Activated T-cell treated with anti-CD3 and anti-CD28 coated beads, Interleukin-2, amount 50 U/mL, for 4 hours (primary cell): Measurements from ENCODE around the gene IZUMO4. TPM values are rescaled to one million over a fixed set of nuclear protein-coding genes. Genes with fewer than 3 reads are reported as not detected.
A peak's percentile ranks its signal among the peaks of the same experiment; 100 is the strongest.
"Not testable (repeated sequence)": the region's sequence is repeated elsewhere in the genome, so short reads cannot be mapped to it uniquely, and the experiment has no call there.

Experiments used
- ATAC-seq, 2 donors: fragments of 200-7000 bp; cut with Tn5 transposase; one replicate each; pipeline ENCODE4 v1.10.0; 2021
- DNase-seq: peaks from one replicate; pipeline ENCODE4 v3.0.0-alpha.2; 2020
- H3K27me3 Mint-ChIP-seq: one replicate; pipeline ENCODE4 v1.8.0; 2021; ENCODE audit warnings: low read depth, mixed read lengths
- H3K36me3 Mint-ChIP-seq: one replicate; pipeline ENCODE4 v1.8.0; 2022; ENCODE audit warnings: mixed read lengths; ENCODE audit not compliant: insufficient read depth
- H3K4me1 Mint-ChIP-seq: one replicate; pipeline ENCODE4 v1.8.0; 2021; ENCODE audit warnings: low read depth, mixed read lengths
- H3K4me3 Mint-ChIP-seq: one replicate; pipeline ENCODE4 v1.8.0; 2021; ENCODE audit warnings: mild to moderate bottlenecking, moderate library complexity, mixed read lengths
- H3K9me3 Mint-ChIP-seq: one replicate; pipeline ENCODE4 v1.8.0; 2021; ENCODE audit warnings: mixed read lengths
- total RNA-seq, 3 donors: library from RNA; stranded (reverse); gene quantifications; one replicate each; pipeline ENCODE4 v1.2.1, GENCODE V29; 2021

The IZUMO4 gene
- total RNA-seq, 3 donors from 2014 or later, result 3.4 to 4.6 (median 4.2) TPM

GRCh38 chr19:2086695-2087620, 9.8 kb upstream of the IZUMO4 start:
- not testable (repeated sequence) for H3K36me3 Mint-ChIP-seq, H3K9me3 Mint-ChIP-seq, DNase-seq, H3K27me3 Mint-ChIP-seq
- Mint-ChIP-seq H3K4me1 (peaks cover 67% of the 10 kb centered on the region), H3K4me3 (peak overlapping the region; percentile 67)
- ATAC-seq, result peak; percentile 26 to 28

GRCh38 chr19:2087621-2088100, 9.1 kb upstream of the IZUMO4 start:
- ATAC-seq (no peak), DNase-seq (no peak)
- peaks cover 65% of the 10 kb centered on the region for H3K4me1 Mint-ChIP-seq
- peaks cover 5% of the 10 kb centered on the region for H3K36me3 Mint-ChIP-seq
- H3K4me3 Mint-ChIP-seq, result peak overlapping the region; percentile 67
- no peaks in the 10 kb centered on the region for H3K27me3 Mint-ChIP-seq
- no peaks in the 10 kb centered on the region for H3K9me3 Mint-ChIP-seq

GRCh38 chr19:2089001-2089711, 7.6 kb upstream of the IZUMO4 start:
- Mint-ChIP-seq H3K4me1 (peaks cover 72% of the 10 kb centered on the region), H3K4me3 (no peak overlapping the region), H3K27me3 (no peaks in the 10 kb centered on the region), H3K9me3 (no peaks in the 10 kb centered on the region), H3K36me3 (peaks cover 5% of the 10 kb centered on the region)
- ATAC-seq (no peak), DNase-seq (no peak)

- peaks cover 6% of the 10 kb centered on the region for H3K36me3 Mint-ChIP-seq
- H3K4me1 Mint-ChIP-seq, result peaks cover 77% of the 10 kb centered on the region
- peak overlapping the region; percentile 68 for H3K4me3 Mint-ChIP-seq
- H3K27me3 Mint-ChIP-seq, result no peaks in the 10 kb centered on the region
- DNase-seq (no peak), ATAC-seq (no peak)
- H3K9me3 Mint-ChIP-seq, result no peaks in the 10 kb centered on the region
Observed at GRCh38 chr19:2089727-2090053, 7.0 kb upstream of the IZUMO4 start.

- H3K4me1 Mint-ChIP-seq, result peaks cover 70% of the 10 kb centered on the region
- H3K4me3 Mint-ChIP-seq, ATAC-seq: not testable (repeated sequence)
Observed at GRCh38 chr19:2091926-2092525, 4.7 kb upstream of the IZUMO4 start.

GRCh38 chr19:2096034-2096479, 658 bp upstream of the IZUMO4 start, which contains the start of gene MOB3A:
Gene MOB3A, minus strand, starts transcription at chr19:2096326. Its CDS starts 17,766 bp downstream, at chr19:2078560.
- H3K4me3 Mint-ChIP-seq, result peak within 1 kb of the TSS; percentile 96
- DNase-seq (peak; percentile 81), ATAC-seq (peak; percentile 62 to 63)
- peaks cover 35% of the 10 kb centered on the region for H3K4me1 Mint-ChIP-seq
- no peaks in the 10 kb centered on the region for H3K27me3 Mint-ChIP-seq
- H3K9me3 Mint-ChIP-seq, result no peaks in the 10 kb centered on the region
- peaks cover 4% of the 10 kb centered on the region for H3K36me3 Mint-ChIP-seq

More at GRCh38 chr19:2091926-2092525, 4.7 kb upstream of the IZUMO4 start:
- H3K27me3 Mint-ChIP-seq, DNase-seq, H3K9me3 Mint-ChIP-seq, H3K36me3 Mint-ChIP-seq: not testable (repeated sequence)

GRCh38 chr19:2097203-2097885, 629 bp downstream of the IZUMO4 start:
- Mint-ChIP-seq H3K9me3 (no peaks in the 10 kb centered on the region), H3K4me1 (peaks cover 31% of the 10 kb centered on the region), H3K27me3 (no peaks in the 10 kb centered on the region), H3K4me3 (peak overlapping the region; percentile 81), H3K36me3 (peaks cover 9% of the 10 kb centered on the region)
- ATAC-seq, result peak; percentile 7 to 10
- DNase-seq, result peak; percentile 64

GRCh38 chr19:2097886-2098327, 1.2 kb downstream of the IZUMO4 start:
- no peaks in the 10 kb centered on the region for H3K9me3 Mint-ChIP-seq
- H3K4me3 Mint-ChIP-seq, result peak overlapping the region; percentile 81
- peaks cover 28% of the 10 kb centered on the region for H3K4me1 Mint-ChIP-seq
- ATAC-seq (no peak), DNase-seq (no peak)
- peaks cover 9% of the 10 kb centered on the region for H3K36me3 Mint-ChIP-seq
- no peaks in the 10 kb centered on the region for H3K27me3 Mint-ChIP-seq

- H3K9me3 Mint-ChIP-seq, result no peaks in the 10 kb centered on the region
- ATAC-seq (no peak), DNase-seq (no peak)
- H3K36me3 Mint-ChIP-seq, result peaks cover 13% of the 10 kb centered on the region
- H3K4me1 Mint-ChIP-seq, result peaks cover 19% of the 10 kb centered on the region
- no peaks in the 10 kb centered on the region for H3K27me3 Mint-ChIP-seq
- H3K4me3 Mint-ChIP-seq, result no peak overlapping the region
Observed at GRCh38 chr19:2099054-2099501, 2.4 kb downstream of the IZUMO4 start.

- no peaks in the 10 kb centered on the region for H3K27me3 Mint-ChIP-seq
- H3K4me3 Mint-ChIP-seq, result no peak overlapping the region
- H3K4me1 Mint-ChIP-seq, result peaks cover 9% of the 10 kb centered on the region
- H3K9me3 Mint-ChIP-seq, result no peaks in the 10 kb centered on the region
- peaks cover 19% of the 10 kb centered on the region for H3K36me3 Mint-ChIP-seq
- ATAC-seq (no peak), DNase-seq (no peak)
Observed at GRCh38 chr19:2099937-2100718, 3.4 kb downstream of the IZUMO4 start.

- Mint-ChIP-seq H3K4me3 (no peak overlapping the region), H3K36me3 (peaks cover 25% of the 10 kb centered on the region), H3K27me3 (no peaks in the 10 kb centered on the region), H3K9me3 (no peaks in the 10 kb centered on the region), H3K4me1 (peaks cover 8% of the 10 kb centered on the region)
- DNase-seq (no peak), ATAC-seq (no peak)
Observed at GRCh38 chr19:2100719-2101061, 4.0 kb downstream of the IZUMO4 start.

GRCh38 chr19:2101417-2102335, 5.0 kb downstream of the IZUMO4 start:
- H3K9me3 Mint-ChIP-seq, result no peaks in the 10 kb centered on the region
- peaks cover 33% of the 10 kb centered on the region for H3K36me3 Mint-ChIP-seq
- DNase-seq, result no peak
- H3K4me1 Mint-ChIP-seq, result peaks cover 8% of the 10 kb centered on the region
- H3K27me3 Mint-ChIP-seq, result no peaks in the 10 kb centered on the region
- no peak overlapping the region for H3K4me3 Mint-ChIP-seq
- no peak for ATAC-seq
